GM19240 (cell line): Measurements from ENCODE around the gene NUAK1.

Experiments
- DNase-seq: peaks from one replicate; pipeline ENCODE4 v3.0.0; 2011; ENCODE audit warnings: low spot score; ENCODE audit not compliant: insufficient read length

NUAK1 gene

DNA sequence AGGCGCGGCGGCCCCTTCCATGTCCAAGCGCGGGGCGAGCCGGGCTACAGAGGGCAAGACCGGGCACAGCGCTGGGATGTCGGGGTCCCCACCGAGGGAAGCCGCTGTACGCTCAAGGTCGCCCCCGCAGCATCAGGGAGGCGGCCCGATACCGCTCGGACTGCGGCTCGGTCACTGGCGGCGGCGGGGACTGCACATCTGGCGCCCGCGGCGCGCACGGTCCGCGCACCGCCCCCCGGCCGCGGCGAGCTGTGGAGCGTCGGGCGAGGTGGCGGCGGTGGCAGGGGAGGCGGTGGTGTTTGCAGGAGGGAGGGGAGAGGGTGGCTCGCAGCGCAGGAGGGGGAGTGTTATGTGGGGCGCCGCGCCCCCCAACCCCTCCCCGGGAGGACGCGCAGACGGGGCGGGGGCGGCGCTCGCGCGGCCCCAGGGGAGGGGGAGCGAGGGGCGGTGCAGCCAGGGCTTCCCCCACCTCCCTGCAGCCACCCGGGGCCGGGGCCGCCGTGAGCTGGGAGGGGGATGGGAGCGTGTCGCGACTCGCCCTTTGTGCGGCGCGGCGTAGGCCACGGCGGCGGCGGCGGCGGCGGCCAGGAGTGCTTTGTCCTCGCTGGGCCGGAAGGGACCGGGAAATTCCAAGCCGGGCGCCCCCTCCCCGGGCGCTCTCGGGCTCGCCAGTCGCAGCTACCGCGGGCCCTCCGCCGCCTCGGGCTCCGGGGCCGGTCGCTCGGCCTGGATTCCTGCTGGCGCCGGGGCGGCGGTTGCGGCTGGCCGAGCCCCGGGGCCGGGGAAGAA lies at the start of gene NUAK1:
Gene NUAK1, minus strand, starts transcription at position 322 of the 789 bp plus-strand sequence. Its CDS starts 301 bp downstream, at position 21.
- no peak for DNase-seq

DNA sequence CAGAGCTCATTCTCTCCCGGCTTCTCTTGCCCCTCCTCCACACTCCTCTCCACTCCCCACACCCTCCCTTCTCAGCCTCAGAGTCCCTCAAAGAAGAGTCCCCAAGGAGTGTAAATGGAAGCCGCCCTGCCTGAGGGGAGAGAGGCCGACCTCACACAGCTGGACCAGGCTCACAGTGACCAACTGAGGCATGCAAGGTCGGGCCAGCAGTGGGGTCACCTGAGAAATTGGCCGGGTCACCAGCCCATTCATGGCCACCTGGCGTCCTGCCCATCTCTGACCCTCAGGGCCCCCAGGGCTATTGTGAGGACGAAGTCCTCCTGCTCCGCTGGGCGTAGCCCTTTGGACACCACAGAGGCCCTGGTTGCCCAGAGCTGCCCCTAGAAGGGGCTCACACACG lies 49.5 kb upstream of the NUAK1 start:
- DNase-seq, result no peak

DNA sequence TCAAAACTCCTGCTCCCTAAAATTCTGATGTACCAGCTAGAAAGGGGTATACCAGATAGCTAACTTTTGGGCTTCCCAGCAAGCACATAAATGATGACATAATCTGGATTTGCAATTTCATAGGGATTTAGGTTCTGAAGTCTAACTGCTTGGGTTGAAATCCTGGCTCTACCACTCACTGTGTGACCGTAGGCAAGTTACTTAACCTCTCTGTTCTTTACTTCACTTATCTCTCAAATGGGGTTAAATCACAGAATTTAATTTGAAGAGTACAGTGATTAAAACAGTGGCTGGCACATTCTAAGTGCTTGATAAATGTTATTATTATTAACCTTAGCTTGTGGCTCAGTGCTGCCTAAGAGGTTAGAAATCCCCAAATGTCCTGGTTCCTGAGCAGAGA lies 49.1 kb upstream of the NUAK1 start:
- DNase-seq, result no peak

DNA sequence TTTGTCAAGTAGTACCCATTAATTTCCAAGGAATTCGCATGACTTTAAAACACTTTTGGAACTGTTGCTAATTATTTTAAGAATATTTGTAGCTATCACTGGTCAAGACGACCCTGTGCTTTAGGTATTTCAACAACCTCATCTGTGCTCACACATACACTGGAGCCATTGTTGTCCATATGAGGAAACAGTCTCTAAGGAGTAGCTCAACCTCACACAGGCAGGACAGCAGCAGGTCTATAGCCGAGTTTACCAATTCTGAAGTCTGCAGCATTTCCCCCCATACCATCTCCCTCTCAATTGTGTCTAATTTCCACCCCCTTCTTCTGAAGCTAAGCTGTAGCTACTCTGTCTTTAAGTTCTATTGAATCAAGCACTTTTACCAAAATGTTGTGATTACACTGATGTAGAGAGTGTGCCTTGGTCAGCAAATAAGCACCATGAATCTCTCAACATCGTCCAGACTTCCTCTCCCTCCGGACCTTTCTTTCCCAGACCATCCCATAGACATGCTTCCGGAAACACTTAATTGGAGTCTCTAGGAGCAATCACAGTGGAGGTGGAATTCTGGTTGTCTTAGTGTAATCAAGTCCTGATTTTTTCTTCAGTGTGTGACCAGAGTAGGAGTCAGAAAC lies 48.5 kb upstream of the NUAK1 start:
- no peak for DNase-seq

DNA sequence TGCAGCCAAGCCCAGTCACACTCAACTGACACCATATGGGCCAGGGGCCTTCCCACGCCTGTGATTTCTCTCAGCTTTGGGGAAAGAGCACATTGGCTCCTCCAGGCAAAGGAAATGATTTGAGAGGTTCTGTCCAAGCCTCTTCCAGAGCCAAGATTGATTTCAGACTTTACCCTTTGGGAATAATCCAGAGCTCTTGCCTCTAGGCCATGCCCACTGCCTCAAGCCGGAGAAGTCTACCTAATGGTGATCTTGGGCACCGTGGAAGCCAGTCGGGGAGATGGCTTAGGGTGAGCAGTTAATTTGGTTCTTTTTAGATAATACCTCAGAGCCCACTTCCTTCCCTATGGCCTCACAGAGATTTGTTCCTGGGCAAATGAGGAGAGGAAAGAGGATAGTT lies 45.0 kb upstream of the NUAK1 start:
- DNase-seq, result no peak

DNA sequence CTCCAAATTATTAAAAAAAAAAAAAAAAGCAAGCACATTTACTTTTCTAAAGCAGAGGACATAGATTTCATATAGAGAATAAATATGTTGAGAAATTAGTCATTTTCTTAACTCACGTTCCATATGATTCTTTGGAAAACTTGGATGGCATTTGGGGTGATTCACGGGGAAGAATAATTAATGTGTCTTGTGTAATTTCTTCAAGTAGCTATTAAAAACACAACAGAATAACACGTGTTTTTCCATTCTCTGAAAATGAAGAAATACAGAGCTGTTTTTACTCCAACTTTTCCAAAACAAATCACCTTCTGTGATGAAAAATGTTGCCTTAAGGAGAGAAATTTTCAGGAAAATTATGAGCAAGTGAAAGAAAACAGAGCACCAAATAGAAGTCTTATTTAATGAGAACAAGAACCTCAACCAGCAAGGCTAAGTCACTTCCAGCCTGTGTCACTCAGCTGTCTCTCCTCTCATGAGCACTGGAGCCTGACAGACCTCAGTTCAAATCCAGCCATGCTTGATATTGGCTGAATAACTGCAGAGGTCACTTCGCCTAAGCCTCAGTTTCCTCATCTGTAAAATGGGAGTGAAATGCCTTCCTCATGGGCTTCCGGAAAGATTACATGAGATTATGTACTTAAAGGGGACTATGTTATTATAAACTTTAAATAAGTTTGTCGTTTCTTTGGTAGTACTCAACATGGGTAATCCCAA lies 42.8 kb upstream of the NUAK1 start:
- no peak for DNase-seq

DNA sequence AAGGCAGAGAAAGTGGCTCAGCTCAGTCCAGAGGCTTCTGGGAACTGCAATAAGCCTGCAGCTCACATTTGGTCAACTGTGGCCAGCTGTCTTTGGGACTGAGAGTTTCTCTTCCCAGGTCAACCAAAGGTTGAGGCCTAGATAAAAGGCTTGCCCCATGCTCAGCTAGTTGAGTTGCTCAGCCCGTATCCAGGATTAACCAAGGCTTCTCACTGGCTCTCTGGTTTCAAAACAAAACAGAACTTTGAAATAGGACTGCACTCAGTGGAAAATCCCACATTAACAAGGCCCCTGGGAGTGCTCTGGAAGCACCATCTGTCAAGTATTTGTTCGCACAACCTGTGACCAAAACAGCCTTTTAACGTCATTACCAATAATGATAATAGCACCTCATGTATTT lies 40.3 kb upstream of the NUAK1 start:
- no peak for DNase-seq

DNA sequence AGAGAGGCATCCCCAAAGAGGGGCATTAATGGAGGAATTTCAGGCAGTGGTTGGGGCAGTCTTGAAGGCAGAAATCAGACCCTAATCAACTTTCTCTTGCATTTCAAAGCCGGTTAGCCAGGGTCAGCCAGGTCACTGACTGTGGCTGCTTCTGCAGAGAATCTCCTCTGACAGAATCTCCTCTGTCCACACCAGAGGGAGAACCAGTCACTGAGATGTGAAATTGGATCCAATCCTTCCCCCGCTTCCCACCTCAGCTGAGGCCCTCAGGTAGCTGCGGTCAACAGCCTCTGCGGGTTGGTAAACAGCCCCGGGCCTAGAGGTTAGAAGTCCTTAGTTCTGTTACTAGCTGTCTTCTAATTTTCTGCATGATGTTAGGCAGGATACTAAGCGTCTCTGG lies 39.8 kb upstream of the NUAK1 start:
- no peak for DNase-seq

DNA sequence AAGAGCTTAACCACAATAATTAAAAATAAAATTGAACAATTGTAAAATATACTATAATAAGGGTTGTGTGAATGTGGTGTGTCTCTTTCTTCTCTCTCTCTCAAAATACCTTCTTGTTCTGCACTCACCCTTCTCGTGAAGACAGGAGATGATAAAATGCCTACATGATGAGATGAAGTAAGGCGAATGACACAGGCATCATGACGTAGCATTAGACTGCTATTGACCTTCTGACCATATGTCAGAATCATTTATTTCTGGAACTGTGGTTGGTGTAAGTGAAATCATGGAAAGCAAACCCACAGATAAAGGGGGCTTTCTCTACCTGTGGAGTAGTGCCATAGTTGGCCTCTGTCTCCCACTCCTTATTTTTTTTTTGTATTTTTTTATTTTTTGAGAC lies 37.8 kb upstream of the NUAK1 start:
- DNase-seq, result no peak

DNA sequence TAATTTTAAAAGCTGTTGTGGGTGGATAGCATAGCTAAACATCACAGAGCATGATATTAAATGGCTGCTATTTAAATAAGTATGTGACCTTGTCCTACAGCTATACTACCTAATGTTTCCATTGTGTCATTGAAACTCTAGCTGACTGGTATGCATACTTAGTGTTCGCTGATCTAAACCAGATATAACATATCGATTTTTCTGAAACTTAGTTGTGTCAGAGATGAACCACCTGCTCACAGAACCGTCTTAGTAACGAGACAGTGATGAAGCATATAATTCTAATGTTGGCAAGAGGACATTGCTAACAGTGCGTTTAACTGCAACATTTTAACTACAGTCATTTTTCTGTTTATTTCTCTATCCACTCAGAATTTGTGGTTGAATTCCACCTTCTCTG lies 36.1 kb upstream of the NUAK1 start:
- no peak for DNase-seq

DNA sequence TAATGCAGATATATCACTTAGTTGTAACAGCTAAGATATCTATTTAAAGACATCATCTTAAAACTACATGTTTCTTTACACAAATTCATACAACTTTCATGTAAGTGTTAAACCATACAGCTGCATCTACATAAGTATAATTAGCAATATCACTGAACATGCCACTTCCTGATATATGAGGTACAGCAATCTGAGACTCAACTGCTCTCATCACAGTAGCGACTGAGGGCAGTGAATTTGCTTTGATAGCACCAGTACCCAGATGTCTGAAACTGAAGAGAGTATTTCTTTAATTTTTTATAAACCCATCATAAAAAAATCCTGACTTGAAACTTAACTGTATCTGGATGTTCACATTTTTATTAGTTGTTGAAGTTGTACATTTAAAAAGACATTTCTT lies 34.7 kb upstream of the NUAK1 start:
- no peak for DNase-seq

DNA sequence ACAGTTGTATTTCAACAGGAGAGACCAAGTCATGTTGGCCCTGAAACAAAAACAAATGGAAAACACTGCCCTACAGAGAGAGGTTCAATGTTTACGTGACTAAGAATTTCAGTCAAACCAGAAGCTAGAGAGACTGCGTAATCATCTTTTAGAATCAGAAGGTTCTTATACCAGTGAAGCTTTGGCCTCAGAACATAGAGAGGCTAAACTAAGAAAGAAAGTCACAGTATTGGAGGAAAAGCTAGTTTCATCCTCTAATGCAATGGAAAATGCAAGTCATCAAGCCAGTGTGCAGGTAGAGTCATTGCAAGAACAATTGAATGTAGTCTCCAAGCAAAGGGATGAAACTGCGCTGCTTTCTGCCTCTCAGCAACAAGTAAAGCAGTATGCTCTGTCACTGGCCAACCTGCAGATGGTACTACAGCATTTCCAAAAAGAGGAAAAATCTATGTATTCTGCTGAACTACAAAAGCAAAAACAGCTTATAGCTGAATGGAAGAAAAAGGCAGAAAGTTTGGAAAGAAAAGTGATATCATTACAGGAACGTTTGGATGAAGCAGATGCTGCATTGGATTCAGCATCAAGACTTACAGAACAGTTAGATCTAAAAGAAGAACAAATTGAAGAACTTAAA lies 32.5 kb upstream of the NUAK1 start:
- DNase-seq, result no peak

DNA sequence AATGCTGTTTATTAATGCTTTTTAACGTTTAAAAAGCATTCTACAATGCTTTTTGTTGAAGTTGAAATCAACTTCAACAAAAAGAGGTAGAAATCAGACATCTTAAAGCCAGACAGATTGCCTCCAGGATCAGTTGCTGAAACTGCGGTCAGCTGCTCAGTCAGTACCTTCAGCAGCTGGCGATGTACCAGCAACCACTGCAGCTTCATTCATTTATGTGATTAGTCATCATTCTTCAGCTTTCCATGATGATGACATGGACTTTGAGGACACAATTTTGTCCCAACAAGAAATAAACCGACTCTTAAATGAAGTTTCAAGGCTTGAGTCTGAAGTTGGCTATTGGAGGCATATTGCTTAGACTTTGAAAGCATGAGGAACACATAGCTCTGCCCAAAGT lies 31.5 kb upstream of the NUAK1 start:
- no peak for DNase-seq

DNA sequence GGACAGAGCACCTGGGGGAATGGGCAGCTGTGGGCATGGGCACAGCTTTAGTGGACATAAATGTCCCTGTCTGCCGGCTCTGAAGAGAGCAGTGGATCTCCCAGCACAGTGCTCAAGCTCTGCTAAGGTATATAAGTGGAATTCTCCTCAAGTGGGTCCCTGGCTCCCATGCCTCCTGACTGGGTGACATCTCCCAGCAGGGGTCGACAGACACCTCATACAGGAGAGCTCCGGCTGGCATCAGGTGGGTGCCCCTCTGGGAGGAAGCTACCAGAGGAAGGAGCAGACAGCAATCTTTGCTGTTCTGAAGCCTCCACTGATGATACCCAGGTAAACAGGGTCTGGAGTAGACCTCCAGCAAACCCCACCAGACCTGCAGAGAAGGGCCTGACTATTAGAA lies 25.0 kb upstream of the NUAK1 start:
- DNase-seq, result no peak

DNA sequence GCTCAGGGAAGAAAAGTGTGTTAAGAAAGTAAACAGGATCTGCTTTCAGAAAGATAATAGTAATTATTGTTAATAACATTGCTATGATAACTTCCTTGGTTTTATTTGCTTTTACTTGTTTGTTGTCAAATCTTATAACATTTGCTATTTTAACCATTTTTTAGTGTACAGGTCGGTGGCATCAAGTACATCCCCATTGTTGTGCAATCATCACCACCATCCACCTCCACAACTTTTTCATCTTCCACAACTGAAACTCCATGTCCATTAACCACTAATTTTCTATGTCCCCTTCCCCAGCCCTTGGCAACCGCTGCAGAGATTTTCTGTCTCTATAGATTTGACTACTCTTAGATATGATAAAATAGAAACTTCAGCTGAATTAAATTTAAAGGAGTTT lies 22.7 kb upstream of the NUAK1 start:
- no peak for DNase-seq

DNA sequence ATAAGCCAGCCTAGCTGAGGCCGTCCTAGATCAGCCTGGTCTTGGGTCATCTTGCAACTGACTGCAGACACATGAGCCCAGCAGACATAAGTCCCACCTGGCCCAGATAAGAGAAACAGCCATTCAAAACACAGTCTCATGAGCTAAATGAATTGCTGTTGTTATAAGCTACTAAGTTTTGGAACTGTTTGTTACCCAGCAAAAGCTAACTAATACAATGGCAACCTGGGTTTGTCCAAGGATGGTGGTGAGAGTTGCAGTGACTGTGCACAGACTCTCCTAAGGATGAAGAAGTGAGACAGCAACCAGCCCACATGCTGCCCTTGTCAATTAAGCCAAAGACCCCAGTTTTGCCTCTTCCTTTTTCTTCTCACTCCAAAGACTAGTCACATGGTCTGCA lies 22.2 kb upstream of the NUAK1 start:
- DNase-seq, result no peak

DNA sequence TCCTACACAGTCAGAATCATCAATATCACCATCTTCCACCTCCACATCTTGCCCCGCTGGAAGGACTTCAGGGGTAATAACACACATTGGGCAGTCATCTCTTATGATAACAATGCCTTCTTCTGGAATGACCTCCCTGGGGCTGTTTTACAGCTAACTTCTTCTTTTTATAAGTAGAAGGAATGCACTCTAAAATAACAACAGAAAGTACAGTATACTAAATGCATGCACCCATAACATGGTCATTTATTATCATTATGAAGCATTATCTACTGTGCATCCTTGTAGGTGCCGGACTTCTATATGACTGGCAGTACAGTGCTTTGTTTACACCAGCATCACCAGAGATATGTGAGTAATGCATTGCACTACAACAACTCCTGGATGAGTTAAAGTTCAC lies 19.0 kb upstream of the NUAK1 start:
- no peak for DNase-seq

DNA sequence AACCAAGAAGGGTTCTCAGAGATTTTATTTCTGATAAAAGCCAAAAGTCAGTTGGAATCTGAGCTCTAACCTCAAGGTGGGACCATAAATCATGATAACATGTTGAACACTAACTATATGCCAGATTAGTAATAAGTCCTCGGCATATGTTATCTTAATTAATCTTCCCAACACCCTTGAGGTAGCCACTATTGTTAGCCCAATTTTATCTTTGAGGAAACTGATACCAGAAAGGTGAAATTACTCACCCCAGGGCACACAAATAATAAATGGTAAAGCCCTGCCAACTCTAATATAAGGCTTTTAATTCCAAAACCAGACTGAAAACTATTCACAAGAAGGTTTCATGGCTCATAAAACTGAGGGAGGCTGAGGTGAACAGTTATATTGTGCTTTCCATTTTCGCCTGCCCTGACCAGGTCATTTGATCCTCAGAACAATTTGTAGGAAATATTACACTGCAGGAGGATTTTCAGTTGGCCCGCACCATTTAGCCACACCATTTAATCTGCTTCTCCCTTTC lies 16.1 kb upstream of the NUAK1 start:
- DNase-seq, result no peak

DNA sequence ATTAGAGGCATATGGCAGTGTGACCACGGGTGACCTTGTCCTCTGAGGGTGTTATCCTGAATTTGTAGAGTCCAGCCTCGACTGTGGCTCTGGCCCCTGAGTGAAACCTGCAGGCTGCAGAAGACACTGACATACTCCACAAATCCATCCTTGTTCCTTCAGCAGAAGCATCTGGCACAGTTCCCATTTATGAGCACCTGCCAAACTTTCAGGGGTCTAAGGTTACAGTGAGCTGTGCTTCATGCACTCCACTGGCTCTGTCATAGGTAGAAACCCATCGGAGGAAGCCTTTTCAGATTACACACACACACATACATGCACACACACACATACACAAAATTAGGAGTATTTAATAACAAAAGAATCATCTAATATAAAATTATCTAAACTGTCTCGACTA lies 13.6 kb upstream of the NUAK1 start:
- no peak for DNase-seq

DNA sequence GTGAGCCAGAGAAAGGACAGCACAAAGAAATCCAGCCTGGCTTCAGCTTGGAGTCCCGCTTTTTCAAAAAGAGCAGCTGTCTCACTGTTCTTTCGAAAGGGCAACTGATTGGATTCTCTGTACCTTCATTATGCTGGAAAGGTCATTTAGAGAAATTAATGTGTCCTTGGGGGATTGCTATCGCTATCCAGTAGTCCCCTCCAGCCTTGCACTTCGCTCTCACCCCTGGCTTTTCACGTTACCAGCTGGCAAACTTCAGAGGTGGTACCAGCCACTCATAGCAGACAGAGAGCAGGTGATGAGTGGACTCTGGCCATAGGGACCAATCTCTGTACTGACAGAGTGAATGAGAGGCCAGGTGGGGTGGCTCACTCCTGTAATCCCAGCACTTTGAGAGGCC lies 11.8 kb upstream of the NUAK1 start:
- no peak for DNase-seq

DNA sequence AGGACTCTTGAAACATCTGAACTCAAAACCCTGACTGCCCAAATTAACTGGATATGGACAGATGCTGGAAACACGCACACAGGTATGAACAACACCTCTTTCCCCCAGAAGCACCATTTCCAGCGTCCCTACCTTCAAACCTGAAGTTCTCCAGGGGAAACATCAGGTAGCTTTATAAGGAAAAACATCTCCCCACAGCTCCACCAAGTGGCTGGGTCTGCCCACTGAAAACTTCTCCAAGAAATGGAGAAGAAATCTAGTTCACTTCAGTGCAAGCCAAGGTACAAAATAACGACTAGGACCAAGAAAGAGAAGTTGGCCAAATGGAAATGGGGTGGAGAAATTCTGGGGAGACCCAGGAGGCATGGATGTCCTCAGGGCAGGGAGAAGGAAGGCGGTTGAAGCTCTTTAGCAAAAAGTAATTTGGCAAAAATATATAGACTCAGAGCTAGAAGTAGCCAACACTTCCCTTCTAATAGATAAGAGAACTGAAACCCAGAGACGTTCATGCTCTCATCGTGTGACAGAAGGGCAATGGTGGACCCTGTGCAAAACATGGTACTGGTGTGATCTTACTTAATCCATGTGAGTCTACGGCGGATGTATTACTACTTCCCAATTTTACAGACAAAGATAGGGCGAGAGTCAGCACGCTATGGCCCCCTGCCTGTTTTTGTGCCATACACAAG lies 10.5 kb upstream of the NUAK1 start:
- DNase-seq, result no peak
